Dermis blood vessel endothelial cell (primary cell): ENCODE data around the gene OR1A1. TPM values are rescaled to one million over a fixed set of nuclear protein-coding genes. Genes with fewer than 3 reads are reported as not detected.
"Not testable (repeated sequence)": the region's sequence is repeated elsewhere in the genome, so short reads cannot be mapped to it uniquely, and the experiment has no call there.

Source experiments
- DNase-seq: peaks from one replicate; pipeline ENCODE4 v3.0.0; 2010
- total RNA-seq: library from RNA; depleted of rRNA; stranded (reverse); fragments of >200 nt; gene quantifications from 2 replicates; pipeline ENCODE4 v1.2.3, GENCODE V29; 2014

OR1A1 gene, protein sequence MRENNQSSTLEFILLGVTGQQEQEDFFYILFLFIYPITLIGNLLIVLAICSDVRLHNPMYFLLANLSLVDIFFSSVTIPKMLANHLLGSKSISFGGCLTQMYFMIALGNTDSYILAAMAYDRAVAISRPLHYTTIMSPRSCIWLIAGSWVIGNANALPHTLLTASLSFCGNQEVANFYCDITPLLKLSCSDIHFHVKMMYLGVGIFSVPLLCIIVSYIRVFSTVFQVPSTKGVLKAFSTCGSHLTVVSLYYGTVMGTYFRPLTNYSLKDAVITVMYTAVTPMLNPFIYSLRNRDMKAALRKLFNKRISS
- total RNA-seq, result not detected in 2 replicates

- no peak for DNase-seq
Measured at GRCh38 chr17:3207367-3207766, at the start of gene OR1A1. OR1A1 (plus strand) TSS chr17:3207667; CDS start chr17:3215621, 7,954 bp downstream.

DNA sequence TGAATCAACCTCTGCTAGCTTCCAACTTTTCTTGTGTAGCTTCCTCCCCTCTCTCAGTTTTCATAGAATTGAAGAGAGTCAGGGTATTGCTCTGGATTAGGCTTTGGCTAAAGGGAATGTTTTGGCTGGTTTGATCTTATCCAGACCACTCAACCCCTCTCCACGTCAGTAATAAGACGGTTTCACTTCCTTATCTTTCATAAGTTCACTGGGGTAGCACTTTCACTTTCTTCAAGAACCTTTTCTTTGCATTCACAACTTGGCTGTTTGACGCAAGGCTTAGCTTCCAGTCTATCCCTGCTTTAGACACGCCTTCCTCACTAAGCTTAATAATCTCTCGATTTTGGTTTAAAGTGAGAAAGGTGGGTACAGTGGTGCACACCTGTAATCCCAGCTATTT lies 39.9 kb upstream of the OR1A1 start:
- no peak for DNase-seq

GRCh38 chr17:3189961-3190360 lies 17.5 kb upstream of the OR1A1 start:
- no peak for DNase-seq

DNA sequence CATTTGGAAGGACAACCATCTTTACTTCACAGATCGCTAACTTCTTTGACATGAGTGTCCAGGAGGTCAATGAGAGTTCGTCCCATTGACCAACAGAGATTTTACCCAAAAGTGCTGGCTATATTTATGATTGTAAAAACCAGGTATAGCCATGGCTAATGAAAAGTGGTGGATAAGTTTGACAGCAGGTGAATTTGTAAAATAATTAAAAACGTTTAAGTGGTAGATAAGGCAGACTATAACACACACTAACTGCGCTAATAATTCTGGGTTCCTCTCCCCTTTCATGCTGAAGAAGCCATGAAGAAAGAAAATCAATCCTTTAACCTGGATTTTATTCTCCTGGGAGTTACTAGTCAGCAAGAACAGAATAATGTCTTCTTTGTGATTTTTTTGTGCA lies 10.2 kb upstream of the OR1A1 start, which contains the start of gene OR1A2:
TSS of gene OR1A2 (plus strand) at position 301 of the 400 bp plus-strand sequence. CDS start at position 301, 0 bp downstream.
- no peak for DNase-seq

- DNase-seq, result no peak
Measured at GRCh38 chr17:3208484-3208883, 1.0 kb downstream of the OR1A1 start.

GRCh38 chr17:3213001-3213400 lies 5.5 kb downstream of the OR1A1 start:
- DNase-seq, result no peak

DNA sequence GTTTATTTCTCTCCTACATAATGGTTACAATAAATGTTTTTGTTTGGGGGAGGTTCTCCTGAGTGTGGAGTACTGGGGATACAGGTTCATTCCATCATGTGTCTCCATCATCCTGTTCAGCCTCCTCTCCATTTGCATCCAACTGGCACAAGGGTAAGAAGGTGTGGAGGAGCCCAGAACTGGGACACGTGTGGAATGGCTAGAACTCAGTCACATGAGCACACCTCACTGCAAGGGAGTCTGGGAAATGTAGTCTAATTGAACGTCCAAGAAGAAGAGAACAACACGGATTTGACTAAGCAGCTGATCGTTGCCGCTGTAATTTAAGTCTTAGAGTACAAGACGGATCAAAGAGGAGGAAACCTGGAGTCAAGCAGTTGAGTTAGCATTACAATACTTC lies 6.1 kb downstream of the OR1A1 start:
- DNase-seq, result no peak

DNA sequence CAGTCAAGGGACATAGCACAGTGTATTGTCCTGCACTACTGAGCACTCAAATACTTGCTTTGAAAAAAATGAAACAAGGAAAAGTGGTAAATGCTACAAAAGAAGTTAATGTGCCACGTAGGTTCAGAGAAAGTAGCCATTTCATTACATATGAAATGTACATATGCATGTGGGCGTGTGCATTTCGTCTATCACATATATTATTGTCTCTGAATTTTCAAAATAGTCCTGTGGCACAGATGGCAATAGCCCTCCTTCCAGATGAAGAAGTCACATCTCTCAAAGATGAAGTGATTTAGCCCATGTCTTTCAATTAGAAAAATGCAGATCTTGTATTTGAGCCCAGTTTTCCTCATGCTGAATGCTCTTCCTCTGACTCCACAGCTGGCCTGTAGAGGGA lies 12.5 kb downstream of the OR1A1 start:
- not testable (repeated sequence) for DNase-seq

GRCh38 chr17:3221850-3222249 lies 14.4 kb downstream of the OR1A1 start:
- DNase-seq, result no peak

DNA sequence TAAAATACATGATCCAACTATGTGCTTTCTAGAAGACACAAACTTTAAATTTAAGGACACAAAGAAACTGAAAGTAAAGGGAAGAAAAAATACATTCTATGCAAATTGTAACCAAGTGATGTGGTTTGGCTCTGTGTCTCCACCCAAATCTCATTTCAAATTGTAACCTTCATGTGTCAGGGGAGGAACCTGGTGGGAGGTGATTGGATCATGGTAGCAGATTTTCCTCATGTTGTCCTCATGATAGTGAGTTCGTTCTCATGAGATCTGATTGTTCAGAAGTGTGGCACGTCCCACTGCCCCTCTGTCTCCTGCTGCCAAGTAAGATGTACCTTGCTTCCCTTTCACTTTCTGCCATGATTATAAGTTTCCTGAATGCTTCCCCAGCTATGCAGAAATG lies 15.0 kb downstream of the OR1A1 start:
- DNase-seq, result no peak

GRCh38 chr17:3224721-3225352 lies 17.4 kb downstream of the OR1A1 start:
- DNase-seq, result not testable (repeated sequence)

DNA sequence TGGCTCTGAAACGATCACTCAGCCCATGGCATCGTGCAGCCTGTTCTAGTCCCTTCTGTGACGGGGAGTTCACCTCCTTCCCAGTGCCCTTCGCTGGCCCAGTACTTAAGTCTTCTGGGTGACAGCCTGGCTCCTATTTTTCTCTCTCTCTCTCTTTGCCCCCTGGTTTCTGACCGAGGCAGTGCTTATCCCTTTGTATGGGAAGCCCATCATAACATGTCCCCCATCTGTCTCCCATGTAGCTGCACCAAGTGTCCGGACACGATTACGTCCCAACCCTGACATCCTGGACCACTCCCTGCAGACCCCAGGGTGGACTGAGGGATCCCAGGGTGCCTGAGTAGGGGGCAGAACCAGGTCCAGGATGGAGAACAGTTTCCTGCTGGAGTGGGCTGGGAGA lies 24.8 kb downstream of the OR1A1 start:
- DNase-seq, result not testable (repeated sequence)

DNA sequence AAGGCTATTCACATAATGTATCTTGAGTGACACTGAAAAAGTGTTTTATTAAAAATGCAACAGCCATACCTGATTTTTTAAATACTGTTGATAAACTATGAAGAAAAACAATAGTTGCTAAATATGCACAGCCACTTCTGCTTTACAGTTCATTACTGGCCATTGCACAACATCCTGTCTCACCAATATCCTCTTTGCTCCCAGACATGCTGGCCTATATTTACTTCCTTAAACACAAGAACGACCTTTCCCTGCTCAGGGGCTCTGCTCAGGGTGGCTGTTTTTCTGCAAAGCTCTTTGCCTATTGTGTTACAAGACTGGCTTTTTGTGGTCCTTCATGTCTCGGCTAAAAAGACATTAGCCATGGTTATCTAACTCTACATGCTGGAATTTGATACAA lies 31.2 kb downstream of the OR1A1 start:
- not testable (repeated sequence) for DNase-seq

- not testable (repeated sequence) for DNase-seq
Measured at GRCh38 chr17:3241044-3241443, 33.6 kb downstream of the OR1A1 start.

GRCh38 chr17:3244841-3245240 lies 37.4 kb downstream of the OR1A1 start:
- not testable (repeated sequence) for DNase-seq

- DNase-seq, result not testable (repeated sequence)
Measured at GRCh38 chr17:3249013-3249412, 41.5 kb downstream of the OR1A1 start.

- DNase-seq, result no peak
Measured at GRCh38 chr17:3256575-3256974, 49.1 kb downstream of the OR1A1 start.

DNA sequence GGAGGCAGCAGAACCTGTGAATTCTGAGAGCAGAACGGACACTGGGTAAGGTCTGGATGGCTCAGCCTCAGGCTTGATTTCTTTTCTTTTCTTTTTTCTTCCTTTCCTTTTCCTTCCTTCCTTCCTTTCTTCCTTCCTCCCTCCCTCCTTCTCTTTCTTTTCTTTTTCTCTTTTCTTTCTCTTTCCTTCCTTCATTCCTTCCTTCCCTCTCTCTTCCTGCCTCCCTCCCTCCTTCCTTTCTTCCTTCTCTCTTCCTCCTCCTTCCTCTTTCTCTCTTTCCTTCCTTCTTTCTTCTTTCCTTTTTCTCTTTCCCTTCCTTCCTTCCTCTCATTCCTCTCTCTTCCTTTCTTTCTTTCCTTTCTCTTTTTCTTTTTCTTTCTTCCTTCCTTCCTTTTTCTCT lies 52.7 kb downstream of the OR1A1 start:
- no peak for DNase-seq

DNA sequence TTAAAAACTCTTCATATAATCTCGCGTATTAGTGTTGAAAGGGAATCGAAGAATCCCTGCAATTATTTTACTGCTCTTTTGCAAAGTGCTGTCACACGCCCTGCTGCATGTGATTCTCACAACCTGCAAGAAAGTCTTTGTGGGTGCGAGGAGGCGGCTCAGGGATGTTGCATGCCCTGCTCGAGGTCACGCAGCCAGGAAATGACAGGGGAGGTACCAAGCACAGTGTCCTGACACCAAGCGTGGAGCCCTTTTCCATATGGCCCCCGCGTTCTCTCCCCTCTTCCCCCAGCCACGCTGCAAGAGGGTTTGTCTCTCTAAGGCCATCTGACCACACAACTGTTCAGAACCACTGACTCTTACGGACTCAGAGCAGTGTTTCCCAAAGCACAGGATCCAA lies 53.1 kb downstream of the OR1A1 start:
- no peak for DNase-seq

Other genes with a start within 250 kb of the OR1A1 start
- gene OR1D5, start 144.1 kb upstream of the OR1A1 start, total RNA-seq, result not detected in 2 replicates
- gene OR1D2, start 103.2 kb upstream of the OR1A1 start, total RNA-seq, result not detected in 2 replicates
- gene OR1G1, start 80.1 kb upstream of the OR1A1 start, total RNA-seq, result not detected in 2 replicates
- gene OR1A2, start 10.1 kb upstream of the OR1A1 start, total RNA-seq, result not detected in 2 replicates
- not detected in 2 replicates for gene OR3A1, start 90.7 kb downstream of the OR1A1 start, total RNA-seq
- gene OR3A2, start 178.6 kb downstream of the OR1A1 start, total RNA-seq, result not detected in 2 replicates
- gene OR1E1, start 190.7 kb downstream of the OR1A1 start, total RNA-seq, result not detected in 2 replicates
- gene OR3A3, start 203.7 kb downstream of the OR1A1 start, total RNA-seq, result not detected in 2 replicates
- not detected in 2 replicates for gene OR1E2, start 226.2 kb downstream of the OR1A1 start, total RNA-seq